Hepatic stellate cell (primary cell): ENCODE measurements around the gene JMJD1C.

Experiments
- DNase-seq: peaks from one replicate; pipeline ENCODE4 v3.0.0; 2011; ENCODE audit warnings: low spot score

Gene JMJD1C

GRCh38 chr10:63132651-63133055, 333.1 kb downstream of the JMJD1C start:
- no peak for DNase-seq

GRCh38 chr10:63129888-63130287, 335.9 kb downstream of the JMJD1C start:
- no peak for DNase-seq

- DNase-seq = no peak
These were observed 337.3 kb downstream of the JMJD1C start for GRCh38 chr10:63128443-63128842.

GRCh38 chr10:63125459-63125858, 340.3 kb downstream of the JMJD1C start:
- no peak for DNase-seq

- DNase-seq = no peak
These were observed 341.9 kb downstream of the JMJD1C start for GRCh38 chr10:63123727-63124362.

GRCh38 chr10:63120554-63120953, 345.2 kb downstream of the JMJD1C start:
- peak; percentile 50 for DNase-seq

GRCh38 chr10:63119041-63119440, 346.7 kb downstream of the JMJD1C start:
- DNase-seq = no peak
